Breast epithelium (tissue), 4 donors: Measurements from ENCODE around the gene REEP3. TPM values are rescaled to one million over a fixed set of nuclear protein-coding genes. Genes with fewer than 3 reads are reported as not detected.

ENCODE experiments used
- DNase-seq, 2 donors: peaks; one replicate each; pipeline ENCODE4 v3.0.0-alpha.2; 2019; ENCODE audit warnings: low spot score in 2 of 2
- H3K27ac ChIP-seq, 2 donors: fragments of 200-600 bp; sonication (generic) in 1 of 2; one replicate each; pipeline ENCODE4 v1.5.1; 2016 to 2019; ENCODE audit warnings: mild to moderate bottlenecking in 1 of 2
- H3K27me3 ChIP-seq, 2 donors: fragments of 200-600 bp; sonication (generic) in 1 of 2; one replicate each; pipeline versions ENCODE4 v1.5.1 to v1.6.0; 2017 to 2019; ENCODE audit warnings: control low read depth in 1 of 2, mild to moderate bottlenecking in 1 of 2
- H3K36me3 ChIP-seq: fragments of 200-600 bp; one replicate; pipeline ENCODE4 v1.5.1; 2019
- H3K4me1 ChIP-seq, 2 donors: fragments of 200-600 bp; sonication (generic); one replicate each; pipeline ENCODE4 v1.5.1; 2016 to 2019; ENCODE audit warnings: control low read depth in 1 of 2
- H3K4me3 ChIP-seq, 3 donors: fragments of 200-600 bp; sonication (generic); 1 replicate in 2 of 3; 2 replicates in 1 of 3; pipeline ENCODE4 v1.5.1; 2016 to 2019; ENCODE audit warnings: mild to moderate bottlenecking in 3 of 3, moderate library complexity in 2 of 3
- H3K9me3 ChIP-seq, 2 donors: fragments of 200-600 bp; sonication (generic) in 1 of 2; one replicate each; pipeline ENCODE4 v1.5.1; 2016 to 2019; ENCODE audit warnings: control low read depth in 1 of 2
- POLR2A ChIP-seq: fragments of 450-650 bp; IDR thresholded peaks from one replicate; pipeline ENCODE4 v1.6.1; 2016; ENCODE audit warnings: antibody characterized with exemption, mild to moderate bottlenecking, moderate library complexity
- POLR2AphosphoS5 ChIP-seq, 3 donors: sonication (generic); formaldehyde crosslinking; IDR thresholded peaks; one replicate each; pipeline ENCODE4 v1.6.1; 2017; ENCODE audit warnings: antibody characterized with exemption in 3 of 3
- intact Hi-C: fragments of 100-400 bp; cut with DNase I; formaldehyde crosslinking; loops from one replicate; pipeline ENCODE4 v1.15.1; 2023; ENCODE audit warnings: low total_unique reads
- total RNA-seq, 3 donors: library from RNA; depleted of rRNA; stranded (reverse); fragments of >200 nt; gene quantifications; one replicate each; pipeline ENCODE4 v1.1.0, GENCODE V29; 2016
- TF ChIP-seq, protein P1 (sequence below), 3 donors: fragments of 450-650 bp; IDR thresholded peaks; one replicate each; pipeline ENCODE4 v1.5.1; 2016 to 2017; ENCODE audit warnings: antibody characterized with exemption in 3 of 3, mild to moderate bottlenecking in 3 of 3, moderate library complexity in 3 of 3

The REEP3 gene
- total RNA-seq, 3 donors from 2014 or later = 55.4 to 74.1 (median 63.6) TPM

DNA sequence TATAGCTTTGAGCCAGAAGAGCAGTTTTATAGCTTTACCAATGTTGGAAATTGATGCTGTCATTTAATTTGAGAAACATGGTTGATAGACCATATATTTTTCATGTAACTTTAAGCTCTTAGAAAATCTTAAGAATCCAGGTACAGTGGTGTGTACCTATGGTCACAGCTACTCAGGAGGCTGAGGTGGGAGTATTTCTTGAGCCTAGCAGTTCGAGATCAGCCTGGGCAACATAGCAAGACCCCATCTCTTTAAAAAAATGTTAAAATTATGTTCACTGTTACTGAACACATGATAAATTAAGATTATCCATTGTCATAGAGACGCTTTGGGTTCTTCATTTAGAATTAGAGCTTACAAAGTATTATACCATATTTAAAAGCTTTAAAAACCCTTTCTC is 18.2 kb downstream of the REEP3 start:
- no peaks in the 10 kb centered on the region for H3K27me3 ChIP-seq
- no peaks in the 10 kb centered on the region for H3K9me3 ChIP-seq
- TF ChIP-seq, protein P1, sequence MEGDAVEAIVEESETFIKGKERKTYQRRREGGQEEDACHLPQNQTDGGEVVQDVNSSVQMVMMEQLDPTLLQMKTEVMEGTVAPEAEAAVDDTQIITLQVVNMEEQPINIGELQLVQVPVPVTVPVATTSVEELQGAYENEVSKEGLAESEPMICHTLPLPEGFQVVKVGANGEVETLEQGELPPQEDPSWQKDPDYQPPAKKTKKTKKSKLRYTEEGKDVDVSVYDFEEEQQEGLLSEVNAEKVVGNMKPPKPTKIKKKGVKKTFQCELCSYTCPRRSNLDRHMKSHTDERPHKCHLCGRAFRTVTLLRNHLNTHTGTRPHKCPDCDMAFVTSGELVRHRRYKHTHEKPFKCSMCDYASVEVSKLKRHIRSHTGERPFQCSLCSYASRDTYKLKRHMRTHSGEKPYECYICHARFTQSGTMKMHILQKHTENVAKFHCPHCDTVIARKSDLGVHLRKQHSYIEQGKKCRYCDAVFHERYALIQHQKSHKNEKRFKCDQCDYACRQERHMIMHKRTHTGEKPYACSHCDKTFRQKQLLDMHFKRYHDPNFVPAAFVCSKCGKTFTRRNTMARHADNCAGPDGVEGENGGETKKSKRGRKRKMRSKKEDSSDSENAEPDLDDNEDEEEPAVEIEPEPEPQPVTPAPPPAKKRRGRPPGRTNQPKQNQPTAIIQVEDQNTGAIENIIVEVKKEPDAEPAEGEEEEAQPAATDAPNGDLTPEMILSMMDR (IDR thresholded peaks at IDR 0.05) = no peak
- no peak for TF ChIP-seq POLR2A
- no peak for TF ChIP-seq POLR2AphosphoS5 (IDR thresholded peaks at IDR 0.05)
- H3K36me3 ChIP-seq = no peaks in the 10 kb centered on the region
- no peak overlapping the region for H3K27ac ChIP-seq
- H3K4me1 ChIP-seq = no peaks in the 10 kb centered on the region
- H3K4me3 ChIP-seq = no peak overlapping the region
- no peak for DNase-seq
- intact Hi-C loops = no loop called here

DNA sequence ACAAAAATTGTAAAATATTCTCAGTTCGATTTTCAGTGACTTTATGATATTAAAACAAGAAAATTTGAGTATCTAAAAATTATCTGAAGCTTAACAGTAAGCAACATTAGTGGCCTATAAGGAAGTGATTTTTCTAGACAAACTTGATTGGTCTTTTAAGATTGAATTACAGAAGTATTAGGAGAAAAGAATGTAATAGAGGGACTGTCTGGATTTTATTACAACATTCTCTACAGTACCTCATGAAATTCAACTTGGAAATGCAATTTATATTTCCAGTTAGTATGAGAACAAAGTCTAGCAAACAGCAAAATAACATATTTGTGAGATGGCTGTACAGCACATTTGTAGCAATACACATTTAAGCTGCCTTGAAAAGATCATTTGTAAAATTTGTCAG is 18.8 kb downstream of the REEP3 start:
- Histone ChIP-seq H3K36me3 (no peaks in the 10 kb centered on the region), H3K4me1 (no peaks in the 10 kb centered on the region), H3K27ac (no peak overlapping the region), H3K9me3 (no peaks in the 10 kb centered on the region), H3K27me3 (no peaks in the 10 kb centered on the region), H3K4me3 (no peak overlapping the region)
- TF ChIP-seq POLR2AphosphoS5 (IDR thresholded peaks at IDR 0.05) = no peak
- TF ChIP-seq, protein P1 (IDR thresholded peaks at IDR 0.05) = no peak
- TF ChIP-seq POLR2A = no peak
- intact Hi-C loops = no loop called here
- no peak for DNase-seq

DNA sequence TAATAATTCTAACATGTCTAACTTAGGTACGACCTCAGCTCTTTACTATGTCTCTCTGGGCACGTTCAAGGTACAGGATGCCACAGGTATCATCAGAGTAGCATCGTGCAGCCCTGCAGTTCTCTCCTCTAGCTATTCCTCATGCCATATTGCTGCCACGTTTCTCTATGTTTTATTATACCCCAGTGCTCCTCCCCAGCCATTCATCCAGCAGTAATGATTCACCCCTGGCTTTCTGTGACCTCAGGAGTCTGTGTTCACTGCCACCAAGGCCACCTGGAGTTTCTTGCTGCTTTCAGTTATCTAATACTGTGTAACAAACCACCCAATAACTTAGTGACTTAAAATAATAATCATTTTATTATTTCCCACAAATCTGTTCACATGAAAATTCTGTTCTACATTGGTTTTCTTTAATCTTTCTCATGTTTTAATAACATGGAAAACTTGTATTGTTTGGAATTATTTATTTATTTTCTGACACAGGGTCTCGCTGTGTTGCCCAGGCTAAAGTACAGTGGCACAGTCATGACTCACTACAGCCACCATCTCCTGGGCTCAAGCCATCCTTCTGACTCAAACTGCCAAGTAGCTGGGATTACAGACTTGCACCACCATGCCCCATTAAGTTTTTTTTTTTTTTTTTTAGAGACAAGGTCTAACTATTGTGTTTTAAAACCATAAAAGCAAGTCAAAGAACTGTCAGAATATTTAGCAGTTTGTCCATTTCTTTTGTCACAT is 21.8 kb downstream of the REEP3 start:
- no peaks in the 10 kb centered on the region for H3K9me3 ChIP-seq
- H3K36me3 ChIP-seq = no peaks in the 10 kb centered on the region
- intact Hi-C loops = no loop called here
- no peak overlapping the region for H3K4me3 ChIP-seq
- no peak for TF ChIP-seq POLR2A
- TF ChIP-seq, protein P1 (IDR thresholded peaks at IDR 0.05) = no peak
- TF ChIP-seq POLR2AphosphoS5 (IDR thresholded peaks at IDR 0.05) = no peak
- no peak overlapping the region for H3K27ac ChIP-seq
- DNase-seq = no peak
- H3K27me3 ChIP-seq = no peaks in the 10 kb centered on the region
- no peaks in the 10 kb centered on the region for H3K4me1 ChIP-seq

- intact Hi-C loops = no loop called here
- Histone ChIP-seq H3K4me3 (no peak overlapping the region), H3K9me3 (no peaks in the 10 kb centered on the region), H3K27ac (no peak overlapping the region), H3K4me1 (no peaks in the 10 kb centered on the region), H3K36me3 (no peaks in the 10 kb centered on the region), H3K27me3 (no peaks in the 10 kb centered on the region)
- no peak for DNase-seq
- TF ChIP-seq POLR2AphosphoS5 (IDR thresholded peaks at IDR 0.05) (no peak), POLR2A (no peak)
- TF ChIP-seq, protein P1 (IDR thresholded peaks at IDR 0.05) = no peak
Measured at GRCh38 chr10:63543576-63543962, 22.4 kb downstream of the REEP3 start.

GRCh38 chr10:63544418-63544817 is 23.2 kb downstream of the REEP3 start:
- Histone ChIP-seq H3K36me3 (no peaks in the 10 kb centered on the region), H3K27me3 (no peaks in the 10 kb centered on the region), H3K4me1 (no peaks in the 10 kb centered on the region), H3K27ac (no peak overlapping the region), H3K4me3 (no peak overlapping the region), H3K9me3 (no peaks in the 10 kb centered on the region)
- intact Hi-C loops = no loop called here
- no peak for DNase-seq
- no peak for TF ChIP-seq POLR2A
- TF ChIP-seq POLR2AphosphoS5 (IDR thresholded peaks at IDR 0.05) = no peak
- TF ChIP-seq, protein P1 (IDR thresholded peaks at IDR 0.05) = no peak
